HG02885 (cell line): ENCODE data around the gene UBAC1.

ENCODE experiments used
- ATAC-seq: cut with Tn5 transposase; IDR thresholded peaks from one replicate; pipeline ENCODE4 v1.9.1; 2021; ENCODE audit warnings: mild to moderate bottlenecking; ENCODE audit not compliant: unreplicated experiment, poor library complexity

Gene UBAC1

GRCh38 chr9:135994501-135995192, 33.5 kb upstream of the UBAC1 start:
- no peak for ATAC-seq

GRCh38 chr9:135993765-135994500, 32.8 kb upstream of the UBAC1 start:
- ATAC-seq = no peak

GRCh38 chr9:135993409-135993742, 32.2 kb upstream of the UBAC1 start:
- no peak for ATAC-seq

- no peak for ATAC-seq
These were observed 31.6 kb upstream of the UBAC1 start for GRCh38 chr9:135992486-135993408.

- ATAC-seq = no peak
These were observed 30.6 kb upstream of the UBAC1 start for GRCh38 chr9:135991771-135992170.

- ATAC-seq = no peak
These were observed 29.6 kb upstream of the UBAC1 start for GRCh38 chr9:135990468-135991429.

- ATAC-seq = no peak
These were observed 28.7 kb upstream of the UBAC1 start for GRCh38 chr9:135989722-135990467.

- ATAC-seq = no peak
These were observed 28.0 kb upstream of the UBAC1 start for GRCh38 chr9:135989157-135989556.

- ATAC-seq = no peak
These were observed 27.3 kb upstream of the UBAC1 start for GRCh38 chr9:135988493-135988892.

- no peak for ATAC-seq
These were observed 26.7 kb upstream of the UBAC1 start for GRCh38 chr9:135987838-135988404.

- ATAC-seq = no peak
These were observed 25.4 kb upstream of the UBAC1 start for GRCh38 chr9:135986605-135987004.

- no peak for ATAC-seq
These were observed 24.7 kb upstream of the UBAC1 start for GRCh38 chr9:135985889-135986288.

GRCh38 chr9:135985459-135985774, 24.2 kb upstream of the UBAC1 start:
- no peak for ATAC-seq

- ATAC-seq = no peak
These were observed 23.0 kb upstream of the UBAC1 start for GRCh38 chr9:135984072-135984710.

- no peak for ATAC-seq
These were observed 22.3 kb upstream of the UBAC1 start for GRCh38 chr9:135983208-135984071.

- no peak for ATAC-seq
These were observed 21.5 kb upstream of the UBAC1 start for GRCh38 chr9:135982499-135983207.
